GM12864 (cell line): ENCODE measurements around the gene SYT2.
A peak's percentile ranks its signal among the peaks of the same experiment; 100 is the strongest.

Experiments
- DNase-seq: peaks from one replicate; pipeline ENCODE4 v3.0.0-alpha.2; 2011; ENCODE audit warnings: low read depth
- H3K4me3 ChIP-seq: 2 replicates; pipeline ENCODE4 v1.5.1; 2011; ENCODE audit warnings: mild to moderate bottlenecking, low read depth, low read length, control low read depth
- TF ChIP-seq, protein P1 (sequence below): IDR thresholded peaks from 2 replicates; pipeline ENCODE4 v1.5.1; 2011; ENCODE audit warnings: low read depth, mild to moderate bottlenecking, moderate library complexity, low read length, control low read depth, inconsistent platforms; ENCODE audit errors: missing control alignments

Gene SYT2

GRCh38 chr1:202656057-202656456 lies 54.2 kb downstream of the SYT2 start:
- no peak for DNase-seq
- TF ChIP-seq, protein P1, sequence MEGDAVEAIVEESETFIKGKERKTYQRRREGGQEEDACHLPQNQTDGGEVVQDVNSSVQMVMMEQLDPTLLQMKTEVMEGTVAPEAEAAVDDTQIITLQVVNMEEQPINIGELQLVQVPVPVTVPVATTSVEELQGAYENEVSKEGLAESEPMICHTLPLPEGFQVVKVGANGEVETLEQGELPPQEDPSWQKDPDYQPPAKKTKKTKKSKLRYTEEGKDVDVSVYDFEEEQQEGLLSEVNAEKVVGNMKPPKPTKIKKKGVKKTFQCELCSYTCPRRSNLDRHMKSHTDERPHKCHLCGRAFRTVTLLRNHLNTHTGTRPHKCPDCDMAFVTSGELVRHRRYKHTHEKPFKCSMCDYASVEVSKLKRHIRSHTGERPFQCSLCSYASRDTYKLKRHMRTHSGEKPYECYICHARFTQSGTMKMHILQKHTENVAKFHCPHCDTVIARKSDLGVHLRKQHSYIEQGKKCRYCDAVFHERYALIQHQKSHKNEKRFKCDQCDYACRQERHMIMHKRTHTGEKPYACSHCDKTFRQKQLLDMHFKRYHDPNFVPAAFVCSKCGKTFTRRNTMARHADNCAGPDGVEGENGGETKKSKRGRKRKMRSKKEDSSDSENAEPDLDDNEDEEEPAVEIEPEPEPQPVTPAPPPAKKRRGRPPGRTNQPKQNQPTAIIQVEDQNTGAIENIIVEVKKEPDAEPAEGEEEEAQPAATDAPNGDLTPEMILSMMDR, result peak; percentile 31
- no peak overlapping the region for H3K4me3 ChIP-seq

DNA sequence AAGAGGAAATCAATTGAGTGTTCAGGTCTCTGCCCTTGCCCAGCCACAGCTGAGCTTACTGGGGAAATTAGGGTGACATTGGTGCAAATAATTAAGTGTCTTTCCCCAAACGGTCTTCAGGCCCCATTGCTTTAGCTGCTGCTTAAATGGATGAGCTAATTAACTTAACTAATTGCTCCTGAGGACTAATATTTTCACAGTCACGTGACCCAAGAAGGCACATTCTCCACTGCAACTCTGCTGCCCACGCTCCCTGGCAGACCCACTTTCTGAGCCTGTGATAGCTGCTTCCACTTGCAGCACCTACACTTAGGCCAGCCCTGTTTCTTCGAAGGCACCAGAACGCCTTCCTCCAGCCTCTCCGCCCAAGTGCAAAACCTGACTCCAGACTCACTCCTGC lies 56.2 kb downstream of the SYT2 start:
- no peak for DNase-seq
- H3K4me3 ChIP-seq, result no peak overlapping the region
- TF ChIP-seq, protein P1, result no peak

GRCh38 chr1:202649553-202650392 lies 60.5 kb downstream of the SYT2 start:
- TF ChIP-seq, protein P1, result no peak
- no peak for DNase-seq
- H3K4me3 ChIP-seq, result no peak overlapping the region

DNA sequence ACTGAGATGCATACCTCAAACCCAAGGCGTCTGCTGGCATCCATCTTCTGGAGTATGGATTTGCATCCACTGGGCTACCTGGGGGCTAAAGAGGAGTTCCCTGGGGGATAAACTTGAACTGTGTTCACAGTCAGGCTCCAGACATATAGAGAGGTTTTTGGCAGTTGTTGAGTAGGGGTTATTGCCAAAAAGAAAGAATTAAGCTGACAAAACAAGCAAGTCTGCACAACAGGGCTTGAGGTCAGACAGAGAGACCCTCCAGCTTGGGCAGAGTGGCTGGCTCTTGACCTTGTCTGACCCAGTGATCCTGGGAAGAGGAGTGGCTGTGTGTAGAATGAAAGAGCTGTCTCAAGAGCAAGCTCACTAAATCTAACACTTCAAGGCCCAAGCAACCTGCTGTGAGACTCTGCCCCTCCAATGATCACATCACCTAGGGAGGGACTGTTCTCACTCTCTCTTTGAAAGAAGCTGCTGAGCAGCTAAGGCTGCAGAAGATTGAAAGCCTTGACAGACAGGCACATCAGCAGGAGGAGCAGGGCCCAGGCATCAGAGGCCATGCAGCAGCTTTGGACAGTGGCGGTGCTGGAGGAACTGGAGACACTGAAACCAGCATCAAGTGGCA lies 61.5 kb downstream of the SYT2 start:
- no peak for DNase-seq
- TF ChIP-seq, protein P1, result no peak
- no peak overlapping the region for H3K4me3 ChIP-seq

- TF ChIP-seq, protein P1, result no peak
- DNase-seq, result no peak
- no peak overlapping the region for H3K4me3 ChIP-seq
These were observed 65.2 kb downstream of the SYT2 start for GRCh38 chr1:202645097-202645476.

DNA sequence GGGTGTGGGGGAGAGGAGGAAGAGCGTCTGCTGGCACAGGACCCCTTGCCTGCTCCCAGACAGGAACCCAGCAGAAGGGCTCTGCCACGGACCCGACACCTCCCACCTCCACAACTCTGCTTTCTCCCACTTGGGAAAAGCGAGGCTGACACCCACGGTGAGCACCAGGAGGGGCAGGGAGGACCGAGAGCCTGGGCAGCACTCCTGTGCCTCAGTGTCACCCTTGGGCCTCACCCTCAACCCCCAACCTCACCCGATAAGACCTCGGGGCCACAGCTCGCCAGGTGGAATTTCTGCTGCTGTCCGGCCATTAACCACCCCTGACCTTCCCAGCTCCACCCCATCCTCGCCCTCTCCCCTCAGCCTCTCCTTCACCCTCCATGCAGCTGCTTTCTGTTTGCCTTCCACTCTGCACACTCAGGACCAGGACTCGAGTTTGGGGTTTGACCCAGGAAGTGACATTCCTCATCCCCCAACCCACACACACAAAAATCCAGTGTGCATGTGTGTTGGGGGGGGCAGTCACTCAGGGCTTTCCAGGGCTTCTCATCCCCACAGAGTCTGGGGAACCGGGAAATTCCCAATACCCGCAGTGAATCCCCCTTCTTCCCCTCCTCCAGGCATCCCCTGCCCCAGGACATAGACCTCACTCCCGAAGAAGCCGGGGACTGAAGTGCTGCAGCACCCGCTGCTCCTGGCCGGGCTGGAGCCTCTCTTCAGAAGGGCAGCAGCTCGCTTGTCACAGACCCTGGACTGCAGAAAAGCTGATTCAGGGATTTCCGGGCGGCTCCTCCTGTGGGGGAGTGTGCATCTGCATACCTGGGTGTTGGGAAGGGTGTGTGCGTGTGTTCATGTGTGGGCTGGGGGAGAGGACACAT lies 65.8 kb downstream of the SYT2 start:
- no peak overlapping the region for H3K4me3 ChIP-seq
- TF ChIP-seq, protein P1, result no peak

More for the DNA sequence above, 65.8 kb downstream of the SYT2 start:
- no peak for DNase-seq
